Stomach smooth muscle (tissue), 2 donors: Measurements from ENCODE around the gene MKS1.
A peak's percentile ranks its signal among the peaks of the same experiment; 100 is the strongest.

ENCODE experiments used
- H3K27ac ChIP-seq: one replicate; pipeline ENCODE4 v1.7.0; 2013; ENCODE audit warnings: mild to moderate bottlenecking, low read length, inconsistent platforms
- H3K27me3 ChIP-seq, 2 donors: one replicate each; pipeline ENCODE4 v1.7.0; 2013; ENCODE audit warnings: low read length in 2 of 2; ENCODE audit not compliant: insufficient read depth in 2 of 2, control insufficient read depth in 1 of 2
- H3K36me3 ChIP-seq, 2 donors: one replicate each; pipeline ENCODE4 v1.7.0; 2013; ENCODE audit warnings: low read length in 2 of 2; ENCODE audit not compliant: control insufficient read depth in 2 of 2, insufficient read depth in 2 of 2
- H3K4me1 ChIP-seq: one replicate; pipeline ENCODE4 v1.7.0; 2013; ENCODE audit warnings: low read length; ENCODE audit not compliant: control insufficient read depth, insufficient read depth
- H3K4me3 ChIP-seq, 2 donors: one replicate each; pipeline ENCODE4 v1.7.0; 2013; ENCODE audit warnings: low read length in 2 of 2
- H3K9ac ChIP-seq, 2 donors: one replicate each; pipeline ENCODE4 v1.7.0; 2013; ENCODE audit warnings: low read length in 2 of 2, mild to moderate bottlenecking in 1 of 2
- H3K9me3 ChIP-seq, 2 donors: one replicate each; pipeline ENCODE4 v1.7.0; 2013; ENCODE audit warnings: low read length in 2 of 2; ENCODE audit not compliant: control insufficient read depth in 2 of 2
- donor health status: healthy.
- donor health status: Pancreatic carcinoma.

The MKS1 gene

GRCh38 chr17:58253082-58253481 lies 34.0 kb upstream of the MKS1 start:
- Histone ChIP-seq H3K9me3 (no peaks in the 10 kb centered on the region), H3K4me1 (peaks cover 6% of the 10 kb centered on the region), H3K4me3 (no peak overlapping the region), H3K9ac (no peak overlapping the region), H3K27ac (no peak overlapping the region), H3K36me3 (no peaks in the 10 kb centered on the region), H3K27me3 (peaks cover 20 to 30% of the 10 kb centered on the region in 2 donors)

DNA sequence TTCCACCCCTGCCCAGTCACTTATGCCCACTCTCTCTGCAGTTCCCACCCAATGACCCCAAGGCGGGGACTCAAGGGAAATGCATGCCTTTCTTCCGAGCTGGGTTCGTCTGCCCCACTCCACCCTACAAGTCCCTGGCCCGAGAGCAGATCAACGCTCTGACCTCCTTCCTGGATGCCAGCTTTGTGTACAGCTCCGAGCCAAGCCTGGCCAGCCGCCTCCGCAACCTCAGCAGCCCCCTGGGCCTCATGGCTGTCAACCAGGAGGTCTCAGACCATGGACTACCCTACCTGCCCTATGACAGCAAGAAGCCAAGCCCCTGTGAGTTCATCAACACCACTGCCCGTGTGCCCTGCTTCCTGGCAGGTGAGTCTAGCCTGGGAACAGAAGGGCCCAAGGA lies 33.1 kb upstream of the MKS1 start:
- H3K9me3 ChIP-seq, result no peaks in the 10 kb centered on the region
- no peaks in the 10 kb centered on the region for H3K36me3 ChIP-seq
- peaks cover 6% of the 10 kb centered on the region for H3K4me1 ChIP-seq
- H3K4me3 ChIP-seq, result no peak overlapping the region
- H3K27ac ChIP-seq, result no peak overlapping the region
- peaks cover 20 to 35% of the 10 kb centered on the region in 2 donors for H3K27me3 ChIP-seq
- no peak overlapping the region for H3K9ac ChIP-seq

- Histone ChIP-seq H3K36me3 (no peaks in the 10 kb centered on the region), H3K9ac (no peak overlapping the region), H3K9me3 (no peaks in the 10 kb centered on the region), H3K4me1 (peaks cover 6% of the 10 kb centered on the region), H3K4me3 (no peak overlapping the region), H3K27ac (no peak overlapping the region), H3K27me3 (peaks cover 20 to 37% of the 10 kb centered on the region in 2 donors)
Observed at GRCh38 chr17:58250344-58251011, 31.4 kb upstream of the MKS1 start.

DNA sequence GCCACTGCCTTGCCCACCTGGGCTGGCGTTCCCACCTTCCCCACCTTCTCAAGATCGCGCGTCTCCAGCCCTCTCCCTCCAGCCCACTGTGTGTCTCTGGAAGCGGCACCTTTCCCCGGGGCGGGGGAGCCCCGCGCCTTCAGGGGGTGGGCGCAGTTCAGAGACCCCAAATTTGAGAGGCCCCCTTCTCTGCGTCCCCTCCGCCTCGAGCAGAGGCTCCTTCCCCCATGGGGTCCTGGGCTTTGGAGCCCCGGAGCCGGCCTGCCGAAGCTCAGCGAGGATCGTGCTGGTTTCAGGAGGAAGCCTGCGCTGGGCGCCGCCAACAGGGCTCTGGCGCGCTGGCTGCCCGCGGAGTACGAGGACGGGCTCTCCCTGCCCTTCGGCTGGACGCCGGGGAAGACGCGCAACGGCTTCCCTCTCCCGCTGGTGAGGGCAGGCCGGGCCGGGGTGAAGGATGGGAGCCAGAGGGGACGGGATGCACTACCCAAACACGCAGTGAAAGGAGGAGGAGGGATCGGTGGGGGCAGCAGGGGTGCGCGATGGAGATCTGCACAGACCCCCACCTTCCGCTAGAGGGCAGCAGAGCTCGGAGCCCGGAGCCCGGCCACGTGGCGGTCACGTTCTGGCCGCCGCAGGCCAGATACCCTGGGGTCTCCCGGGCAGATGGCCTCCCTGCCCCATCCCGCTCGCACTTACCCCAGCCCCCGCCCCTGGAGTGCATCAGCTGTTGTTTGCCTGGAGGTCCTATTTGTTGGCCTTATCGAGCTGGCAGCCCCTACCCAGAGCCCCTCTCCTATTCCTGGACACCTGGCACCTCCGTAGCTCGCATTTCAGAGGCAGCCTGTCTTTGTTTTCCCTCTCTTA lies 30.4 kb upstream of the MKS1 start:
- Histone ChIP-seq H3K4me3 (peak overlapping the region; percentile 54 to 76), H3K27me3 (peaks cover 16 to 32% of the 10 kb centered on the region in 2 donors), H3K36me3 (no peaks in the 10 kb centered on the region), H3K4me1 (peaks cover 6% of the 10 kb centered on the region), H3K9me3 (no peaks in the 10 kb centered on the region), H3K9ac (no peak overlapping the region), H3K27ac (no peak overlapping the region)

DNA sequence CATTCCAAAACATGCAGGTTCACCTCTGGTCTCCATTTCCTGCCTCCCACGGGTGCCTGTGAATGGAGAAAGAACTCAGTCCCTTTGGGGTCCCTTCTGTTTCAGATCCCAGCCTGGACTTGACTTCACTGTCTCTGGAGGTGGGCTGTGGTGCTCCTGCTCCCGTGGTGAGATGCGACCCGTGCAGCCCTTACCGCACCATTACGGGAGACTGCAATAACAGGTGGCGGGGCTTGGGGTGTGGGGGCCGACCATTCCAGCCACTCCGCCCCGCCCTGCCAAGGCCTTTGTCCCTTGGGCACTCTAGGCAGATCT lies 29.9 kb upstream of the MKS1 start:
- Histone ChIP-seq H3K36me3 (no peaks in the 10 kb centered on the region), H3K27me3 (peaks cover 13 to 31% of the 10 kb centered on the region in 2 donors), H3K4me1 (peaks cover 6% of the 10 kb centered on the region), H3K4me3 (peak overlapping the region in 1 of 2 donors; percentile 76), H3K9ac (no peak overlapping the region), H3K27ac (no peak overlapping the region), H3K9me3 (no peaks in the 10 kb centered on the region)

GRCh38 chr17:58247511-58248363 lies 28.7 kb upstream of the MKS1 start:
- Histone ChIP-seq H3K27me3 (peaks cover 16 to 32% of the 10 kb centered on the region in 2 donors), H3K9me3 (no peaks in the 10 kb centered on the region), H3K9ac (no peak overlapping the region), H3K27ac (no peak overlapping the region), H3K4me3 (no peak overlapping the region), H3K4me1 (peaks cover 6% of the 10 kb centered on the region), H3K36me3 (no peaks in the 10 kb centered on the region)

DNA sequence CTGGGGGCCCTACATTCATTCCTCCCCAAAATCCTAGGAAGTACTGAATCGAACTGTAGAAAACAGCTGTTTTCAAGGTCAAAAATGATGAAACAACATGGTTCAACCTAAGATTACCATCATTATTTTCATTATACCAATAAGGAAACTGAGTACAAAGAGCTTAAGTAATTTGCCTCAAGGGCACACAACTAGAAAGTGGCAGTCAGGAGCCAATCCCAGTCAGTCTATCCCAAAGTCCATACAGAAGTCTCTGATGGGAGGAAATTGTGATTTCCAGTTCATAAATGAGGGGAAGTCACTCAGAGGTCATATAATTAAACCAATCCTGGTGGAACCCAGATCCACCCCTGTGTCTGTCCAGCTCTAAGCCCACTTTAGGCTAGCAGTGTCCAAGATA lies 27.7 kb upstream of the MKS1 start:
- H3K9me3 ChIP-seq, result no peaks in the 10 kb centered on the region
- no peak overlapping the region for H3K4me3 ChIP-seq
- peaks cover 6% of the 10 kb centered on the region for H3K4me1 ChIP-seq
- H3K9ac ChIP-seq, result no peak overlapping the region
- peaks cover 18 to 36% of the 10 kb centered on the region in 2 donors for H3K27me3 ChIP-seq
- no peaks in the 10 kb centered on the region for H3K36me3 ChIP-seq
- no peak overlapping the region for H3K27ac ChIP-seq

DNA sequence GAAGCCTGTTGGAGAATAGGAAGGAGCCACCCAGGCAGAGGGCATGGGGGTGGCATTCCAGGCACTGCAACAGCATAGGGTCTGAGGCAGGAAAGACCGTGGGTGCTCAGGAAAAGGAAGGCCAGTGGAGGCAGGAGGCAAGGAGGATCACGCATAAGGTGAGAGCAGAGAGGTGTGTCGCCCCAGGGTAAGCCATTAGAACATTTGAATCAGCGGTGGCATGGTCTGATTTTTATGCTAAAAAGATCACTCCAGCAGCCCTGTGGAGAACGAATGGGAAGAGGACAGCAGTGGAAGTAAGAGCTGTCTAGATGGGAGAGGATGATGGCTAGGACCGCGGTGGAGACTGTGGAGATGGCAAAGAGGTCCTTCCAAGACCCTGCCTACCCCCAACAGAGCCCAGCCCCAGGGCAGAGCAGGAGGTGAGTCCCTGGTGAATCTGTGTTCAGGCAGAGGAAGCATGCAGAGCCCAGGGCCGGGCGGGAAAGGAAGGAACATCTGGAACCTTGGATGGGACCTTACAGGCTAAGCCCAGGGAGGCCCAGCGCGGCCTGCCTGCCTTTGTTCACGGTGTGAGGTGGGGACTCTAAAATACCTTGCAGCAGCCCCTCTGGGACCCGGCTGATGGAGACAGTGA lies 27.2 kb upstream of the MKS1 start:
- no peak overlapping the region for H3K9ac ChIP-seq
- no peaks in the 10 kb centered on the region for H3K9me3 ChIP-seq
- no peaks in the 10 kb centered on the region for H3K36me3 ChIP-seq
- H3K27me3 ChIP-seq, result peaks cover 18 to 37% of the 10 kb centered on the region in 2 donors
- H3K4me1 ChIP-seq, result peaks cover 6% of the 10 kb centered on the region
- no peak overlapping the region for H3K27ac ChIP-seq
- H3K4me3 ChIP-seq, result no peak overlapping the region

- Histone ChIP-seq H3K4me3 (no peak overlapping the region), H3K9ac (no peak overlapping the region), H3K27ac (no peak overlapping the region), H3K9me3 (no peaks in the 10 kb centered on the region), H3K27me3 (peaks cover 18 to 34% of the 10 kb centered on the region in 2 donors), H3K36me3 (no peaks in the 10 kb centered on the region), H3K4me1 (peaks cover 6% of the 10 kb centered on the region)
Observed at GRCh38 chr17:58245428-58246103, 26.5 kb upstream of the MKS1 start.

DNA sequence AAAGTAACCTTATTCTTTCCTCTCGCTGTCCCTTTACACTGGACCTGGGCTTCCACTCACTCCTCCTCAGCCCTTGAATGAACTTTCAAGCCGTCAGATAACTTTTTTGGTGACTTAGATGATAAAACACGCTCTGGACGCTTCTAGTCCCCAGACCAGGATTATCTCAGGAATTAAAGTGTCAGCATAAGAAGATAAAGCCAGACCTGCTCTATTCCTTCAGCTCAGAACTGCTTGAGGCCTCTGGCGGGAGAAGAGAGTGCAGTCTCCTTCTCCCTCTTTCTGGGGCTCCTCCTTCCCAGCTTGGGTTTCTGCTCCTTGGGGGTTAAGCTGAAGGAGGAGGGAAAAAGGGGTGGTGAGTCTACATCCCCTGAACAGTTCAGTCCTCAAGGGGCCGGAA lies 25.9 kb upstream of the MKS1 start:
- peaks cover 6% of the 10 kb centered on the region for H3K4me1 ChIP-seq
- no peak overlapping the region for H3K4me3 ChIP-seq
- H3K9me3 ChIP-seq, result no peaks in the 10 kb centered on the region
- peaks cover 18 to 32% of the 10 kb centered on the region in 2 donors for H3K27me3 ChIP-seq
- no peaks in the 10 kb centered on the region for H3K36me3 ChIP-seq
- no peak overlapping the region for H3K27ac ChIP-seq
- H3K9ac ChIP-seq, result no peak overlapping the region
